ENCODE results near the gene TPRX1.
"Not testable (repeated sequence)": the region's sequence is repeated elsewhere in the genome, so short reads cannot be mapped to it uniquely, and the experiment has no call there.

The TPRX1 gene

GRCh38 chr19:47802521-47803043 is 1.8 kb downstream of the TPRX1 start:
- no peak for DNase-seq (ENCODE audit: low read depth in 1 of 2, low spot score in 1 of 2)

- DNase-seq (ENCODE audit: low read depth in 1 of 2, low spot score in 1 of 2) = no peak
Measured at GRCh38 chr19:47801270-47801669, 3.1 kb downstream of the TPRX1 start.

- DNase-seq (ENCODE audit: low read depth in 1 of 2, low spot score in 1 of 2) = no peak
Measured at GRCh38 chr19:47798904-47799266, 5.5 kb downstream of the TPRX1 start.

- DNase-seq (ENCODE audit: low read depth in 1 of 2, low spot score in 1 of 2) = no peak
Measured at GRCh38 chr19:47797996-47798903, 6.1 kb downstream of the TPRX1 start.

- no peak for DNase-seq (ENCODE audit: low read depth in 1 of 2, low spot score in 1 of 2)
Measured at GRCh38 chr19:47796785-47797184, 7.6 kb downstream of the TPRX1 start.

- no peak for DNase-seq (ENCODE audit: low read depth in 1 of 2, low spot score in 1 of 2)
Measured at GRCh38 chr19:47794526-47794925, 9.8 kb downstream of the TPRX1 start.

- no peak for DNase-seq (ENCODE audit: low read depth in 1 of 2, low spot score in 1 of 2)
Measured at GRCh38 chr19:47792616-47793015, 11.7 kb downstream of the TPRX1 start.

- peak; percentile 81 to 82 for DNase-seq (ENCODE audit: low read depth in 1 of 2, low spot score in 1 of 2)
Measured at GRCh38 chr19:47790398-47790814, 13.9 kb downstream of the TPRX1 start.

GRCh38 chr19:47789811-47790210 is 14.5 kb downstream of the TPRX1 start:
- not testable (repeated sequence) for DNase-seq (ENCODE audit: low read depth in 1 of 2, low spot score in 1 of 2)

GRCh38 chr19:47787307-47787706 is 17.0 kb downstream of the TPRX1 start:
- not testable (repeated sequence) for DNase-seq (ENCODE audit: low read depth in 1 of 2, low spot score in 1 of 2)

GRCh38 chr19:47786566-47786965 is 17.8 kb downstream of the TPRX1 start:
- DNase-seq (ENCODE audit: low read depth in 1 of 2, low spot score in 1 of 2) = no peak

GRCh38 chr19:47781590-47782262 is 22.6 kb downstream of the TPRX1 start:
- no peak for DNase-seq (ENCODE audit: low read depth in 1 of 2, low spot score in 1 of 2)

GRCh38 chr19:47780215-47780551 is 24.2 kb downstream of the TPRX1 start:
- DNase-seq (ENCODE audit: low read depth in 1 of 2, low spot score in 1 of 2) = no peak

- DNase-seq (ENCODE audit: low read depth in 1 of 2, low spot score in 1 of 2) = no peak
Measured at GRCh38 chr19:47779524-47780214, 24.7 kb downstream of the TPRX1 start.

GRCh38 chr19:47778954-47779351 is 25.4 kb downstream of the TPRX1 start:
- no peak for DNase-seq (ENCODE audit: low read depth in 1 of 2, low spot score in 1 of 2)

GRCh38 chr19:47778049-47778953 is 26.1 kb downstream of the TPRX1 start, which contains the start of gene SELENOW:
Gene SELENOW, plus strand, starts transcription at chr19:47778703. Its CDS starts 83 bp downstream, at chr19:47778786.
- DNase-seq (ENCODE audit: low read depth in 1 of 2, low spot score in 1 of 2) = peak; percentile 67 to 72

GRCh38 chr19:47777245-47778048 is 26.9 kb downstream of the TPRX1 start:
- DNase-seq (ENCODE audit: low read depth in 1 of 2, low spot score in 1 of 2) = not testable (repeated sequence)

GRCh38 chr19:47776568-47776967 is 27.8 kb downstream of the TPRX1 start:
- no peak for DNase-seq (ENCODE audit: low read depth in 1 of 2, low spot score in 1 of 2)

GRCh38 chr19:47771291-47771690 is 33.1 kb downstream of the TPRX1 start:
- DNase-seq (ENCODE audit: low read depth in 1 of 2, low spot score in 1 of 2) = not testable (repeated sequence)

GRCh38 chr19:47769534-47769933 is 34.8 kb downstream of the TPRX1 start:
- DNase-seq (ENCODE audit: low read depth in 1 of 2, low spot score in 1 of 2) = no peak

All from activated CD4-positive, alpha-beta T cell treated with anti-CD3 and anti-CD28 coated beads, Interleukin-2, amount 50 U/mL, for 24 hours (primary cell).